ENCODE data around the gene JPH4.

GRCh38 chr14:23550131-23550811 lies 28.3 kb downstream of the JPH4 start:
- TF ChIP-seq CTCF (IDR thresholded peaks at IDR 0.05; ENCODE audit: borderline replicate concordance, extremely low read depth, low read length, poor library complexity, severe bottlenecking) (no peak), EZH2 (IDR thresholded peaks at IDR 0.05; ENCODE audit: borderline replicate concordance, low read depth, low read length, severe bottlenecking) (no peak)
